Common myeloid progenitor, CD34-positive (primary cell): ENCODE data around the gene EGFR.

Experiments
- CTCF ChIA-PET: fragments of 350-600 bp; sonication (Branson Sonifier 250); formaldehyde crosslinking; loops from one replicate; lab custom pipeline; 2021; ENCODE audit warnings: antibody characterized with exemption; lab: Charles Lee
- POLR2A ChIA-PET: fragments of 350-600 bp; sonication (Branson Sonifier 250); formaldehyde crosslinking; loops from one replicate; lab custom pipeline; 2021; ENCODE audit warnings: antibody characterized with exemption; lab: Charles Lee
- DNase-seq, 3 donors: peaks; one replicate each; pipeline versions ENCODE4 v3.0.0 to v3.0.0-alpha.2; 2013
- H3K27ac ChIP-seq, 2 experiments: 1 replicate in 1 of 2; 2 replicates in 1 of 2; pipeline ENCODE4 v1.7.0; 2013; ENCODE audit warnings: inconsistent platforms in 2 of 2, low read length in 2 of 2, mild to moderate bottlenecking in 2 of 2, low read depth in 1 of 2, moderate library complexity in 1 of 2; ENCODE audit not compliant: severe bottlenecking in 2 of 2, insufficient read depth in 1 of 2, poor library complexity in 1 of 2
- H3K27me3 ChIP-seq, 5 experiments: replicated peaks in 2 of 5; 1 replicate in 3 of 5; 2 replicates in 2 of 5; pipeline versions ENCODE4 v1.6.1 to v1.7.0; 2013; ENCODE audit warnings: low read length in 4 of 5, mild to moderate bottlenecking in 2 of 5, moderate library complexity in 2 of 5, inconsistent platforms in 1 of 5; ENCODE audit not compliant: insufficient read depth in 5 of 5, control insufficient read depth in 4 of 5
- H3K36me3 ChIP-seq, 4 experiments: 1 replicate in 2 of 4; 2 replicates in 2 of 4; pipeline versions ENCODE4 v1.6.1 to v1.7.0; 2013; ENCODE audit warnings: low read length in 3 of 4, control low read depth in 1 of 4, mild to moderate bottlenecking in 1 of 4; ENCODE audit not compliant: control insufficient read depth in 4 of 4, insufficient read depth in 4 of 4
- H3K4me1 ChIP-seq, 4 experiments: 1 replicate in 3 of 4; 2 replicates in 1 of 4; pipeline versions ENCODE4 v1.6.1 to v1.7.1; 2013; ENCODE audit warnings: low read length in 3 of 4, mild to moderate bottlenecking in 3 of 4, control low read depth in 1 of 4, inconsistent platforms in 1 of 4, moderate library complexity in 1 of 4; ENCODE audit not compliant: control insufficient read depth in 4 of 4, insufficient read depth in 4 of 4; ENCODE audit errors: control extremely low read depth in 1 of 4
- H3K4me3 ChIP-seq, 7 experiments: 1 replicate in 4 of 7; 2 replicates in 3 of 7; pipeline versions ENCODE4 v1.5.1 to v1.7.0; 2013; ENCODE audit warnings: mild to moderate bottlenecking in 7 of 7, low read length in 6 of 7, moderate library complexity in 6 of 7, inconsistent platforms in 2 of 7, low read depth in 2 of 7, control low read depth in 1 of 7; ENCODE audit not compliant: insufficient read depth in 4 of 7, control insufficient read depth in 1 of 7; ENCODE audit errors: extremely low read depth in 1 of 7
- H3K9me3 ChIP-seq, 5 experiments: 1 replicate in 4 of 5; 2 replicates in 1 of 5; pipeline versions ENCODE4 v1.6.1 to v1.7.1; 2013; ENCODE audit warnings: low read length in 4 of 5, mild to moderate bottlenecking in 2 of 5, inconsistent platforms in 1 of 5, low read depth in 1 of 5, moderate library complexity in 1 of 5; ENCODE audit not compliant: control insufficient read depth in 4 of 5, insufficient read depth in 2 of 5; ENCODE audit errors: control extremely low read depth in 1 of 5
- WGBS: methylation state at CpG from one replicate; pipeline ENCODE4 v1.1.5; 2013; ENCODE audit not compliant: insufficient coverage; 5-methylcytosine and 5-hydroxymethylcytosine counted together

EGFR gene

DNA sequence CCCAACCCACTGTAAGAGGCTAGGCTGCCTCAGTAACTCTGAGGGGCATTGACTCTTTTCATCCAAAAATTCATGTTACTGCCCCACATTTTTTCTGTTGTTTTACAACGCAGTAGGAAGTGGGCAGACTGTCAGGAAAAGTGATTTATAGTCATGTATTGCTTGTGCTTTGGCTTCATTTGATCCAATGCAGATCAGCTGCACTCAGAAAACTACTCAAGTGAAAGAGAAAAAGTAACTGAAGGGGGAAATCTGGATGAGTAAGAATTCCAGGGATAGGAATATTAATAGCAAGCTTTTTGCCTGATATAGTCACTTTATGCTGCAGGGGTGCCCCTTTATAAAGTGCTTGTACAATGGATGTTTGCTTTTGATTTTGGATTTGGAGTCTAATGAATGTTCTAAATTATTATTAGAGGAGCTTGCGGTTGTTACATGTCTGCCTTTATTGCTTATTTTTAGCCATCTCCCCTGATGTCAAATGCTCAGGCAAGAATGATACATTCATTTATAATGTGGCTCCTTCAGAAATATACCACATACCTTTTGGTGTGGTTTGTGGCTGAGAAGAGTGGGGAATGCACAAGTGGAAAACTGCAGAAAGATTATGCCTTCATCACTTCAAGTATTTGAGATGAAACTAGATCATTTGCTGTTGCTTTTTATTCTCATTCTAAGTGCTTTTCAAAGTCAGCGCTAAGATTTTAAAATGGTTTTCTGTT, 86.1 kb downstream of the EGFR start:
- no peaks in the 10 kb centered on the region for H3K4me1 ChIP-seq
- no peak overlapping the region for H3K27ac ChIP-seq
- H3K4me3 ChIP-seq: no peak overlapping the region
- peaks cover 0 to 20% (median 6%) of the 10 kb centered on the region in 5 experiments for H3K27me3 ChIP-seq
- no peak for DNase-seq
- ChIA-PET CTCF (no interaction called here), POLR2A (no interaction called here)
- H3K9me3 ChIP-seq: no peaks in the 10 kb centered on the region
- H3K36me3 ChIP-seq: no peaks in the 10 kb centered on the region
- no CpG with 5 or more reads among the region's 3 CpGs for WGBS

DNA sequence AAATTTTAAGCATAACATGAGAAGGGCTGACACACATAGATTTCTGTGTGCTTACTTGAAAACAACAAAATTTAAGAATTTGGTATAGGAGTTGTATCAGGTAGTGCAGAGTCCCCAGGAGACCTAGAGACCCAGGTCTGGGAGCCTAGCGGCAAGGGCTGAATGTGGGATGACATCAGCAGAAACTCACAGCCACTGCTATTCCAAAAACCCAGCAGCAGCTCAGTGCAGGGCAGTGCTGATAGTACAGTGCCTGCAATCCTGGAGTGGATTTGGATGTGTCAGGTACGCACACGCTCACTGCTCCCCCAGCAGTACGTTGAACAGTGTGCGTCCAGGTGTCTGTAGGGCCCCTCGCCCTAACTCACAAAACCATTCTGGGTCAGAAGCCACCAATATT, 87.1 kb downstream of the EGFR start:
- Histone ChIP-seq H3K36me3 (no peaks in the 10 kb centered on the region), H3K27ac (no peak overlapping the region), H3K4me1 (no peaks in the 10 kb centered on the region), H3K9me3 (no peaks in the 10 kb centered on the region), H3K4me3 (no peak overlapping the region), H3K27me3 (peaks cover 0 to 19% (median 7%) of the 10 kb centered on the region in 5 experiments)
- no peak for DNase-seq
- WGBS: 96% methylated on average over 5 of the region's 6 CpGs
- CTCF ChIA-PET: no interaction called here
- POLR2A ChIA-PET: no interaction called here

DNA sequence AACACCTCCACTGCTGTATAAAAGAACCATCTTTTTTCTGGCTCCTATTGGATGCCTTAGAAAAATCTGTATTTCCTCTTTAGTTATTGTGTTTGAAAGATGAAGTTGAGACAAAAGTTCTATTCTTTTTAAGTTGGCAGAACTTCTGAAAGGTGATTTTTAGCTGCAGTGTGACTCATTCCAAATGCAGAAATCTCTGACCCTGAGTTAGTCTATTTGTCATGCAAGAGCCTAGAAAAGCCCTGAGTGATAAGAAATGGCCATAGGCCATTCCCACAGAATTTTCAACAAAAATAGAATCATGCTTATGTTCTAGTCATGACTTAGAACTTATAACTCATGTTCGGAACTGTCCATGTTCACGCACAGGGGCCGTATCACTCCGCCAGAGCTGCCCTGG, 89.1 kb downstream of the EGFR start:
- ChIA-PET POLR2A (no interaction called here), CTCF (no interaction called here)
- no peaks in the 10 kb centered on the region for H3K9me3 ChIP-seq
- DNase-seq: no peak
- peaks cover 0 to 6% (median 3%) of the 10 kb centered on the region in 5 experiments for H3K27me3 ChIP-seq
- no peaks in the 10 kb centered on the region for H3K36me3 ChIP-seq
- no peaks in the 10 kb centered on the region for H3K4me1 ChIP-seq
- H3K4me3 ChIP-seq: no peak overlapping the region
- 99% methylated on average over 4 of the region's 4 CpGs for WGBS
- H3K27ac ChIP-seq: no peak overlapping the region

- ChIA-PET POLR2A (no interaction called here), CTCF (no interaction called here)
- Histone ChIP-seq H3K27ac (no peak overlapping the region), H3K4me1 (no peaks in the 10 kb centered on the region), H3K36me3 (no peaks in the 10 kb centered on the region), H3K9me3 (no peaks in the 10 kb centered on the region), H3K27me3 (peaks cover 0 to 6% (median 3%) of the 10 kb centered on the region in 5 experiments), H3K4me3 (no peak overlapping the region)
- DNase-seq: no peak
- WGBS: 96% methylated on average over 3 of the region's 5 CpGs
Measured at GRCh38 chr7:55108401-55108800, 89.6 kb downstream of the EGFR start.

GRCh38 chr7:55108818-55109217, 90.0 kb downstream of the EGFR start:
- DNase-seq: no peak
- Histone ChIP-seq H3K4me3 (no peak overlapping the region), H3K36me3 (no peaks in the 10 kb centered on the region), H3K4me1 (no peaks in the 10 kb centered on the region), H3K27me3 (peaks cover 0 to 6% (median 3%) of the 10 kb centered on the region in 5 experiments), H3K27ac (no peak overlapping the region), H3K9me3 (no peaks in the 10 kb centered on the region)
- CTCF ChIA-PET: no interaction called here
- WGBS: 100% methylated on average over 1 of the region's 3 CpGs
- POLR2A ChIA-PET: no interaction called here

GRCh38 chr7:55109404-55110167, 90.8 kb downstream of the EGFR start:
- no peak for DNase-seq
- Histone ChIP-seq H3K36me3 (no peaks in the 10 kb centered on the region), H3K4me1 (no peaks in the 10 kb centered on the region), H3K27me3 (peaks cover 0 to 5% (median 0%) of the 10 kb centered on the region in 5 experiments), H3K4me3 (no peak overlapping the region), H3K9me3 (no peaks in the 10 kb centered on the region), H3K27ac (no peak overlapping the region)
- POLR2A ChIA-PET: no interaction called here
- WGBS: 88% methylated on average over 8 of the region's 8 CpGs
- CTCF ChIA-PET: no interaction called here
